Epithelial cell of esophagus (primary cell): ENCODE results near the gene GARIN1A.

Experiments used
- DNase-seq: peaks from one replicate; pipeline ENCODE4 v3.0.0; 2010; ENCODE audit warnings: low read depth
- H3K4me3 ChIP-seq: 2 replicates; pipeline ENCODE4 v1.5.1; 2011; ENCODE audit warnings: mild to moderate bottlenecking, low read length, control low read depth
- TF ChIP-seq, protein P1 (sequence below): IDR thresholded peaks from 2 replicates; pipeline ENCODE4 v1.5.1; 2011; ENCODE audit warnings: low read depth, mild to moderate bottlenecking, low read length, control low read depth, inconsistent platforms; ENCODE audit not compliant: insufficient read depth; ENCODE audit errors: missing control alignments

GARIN1A gene

DNA sequence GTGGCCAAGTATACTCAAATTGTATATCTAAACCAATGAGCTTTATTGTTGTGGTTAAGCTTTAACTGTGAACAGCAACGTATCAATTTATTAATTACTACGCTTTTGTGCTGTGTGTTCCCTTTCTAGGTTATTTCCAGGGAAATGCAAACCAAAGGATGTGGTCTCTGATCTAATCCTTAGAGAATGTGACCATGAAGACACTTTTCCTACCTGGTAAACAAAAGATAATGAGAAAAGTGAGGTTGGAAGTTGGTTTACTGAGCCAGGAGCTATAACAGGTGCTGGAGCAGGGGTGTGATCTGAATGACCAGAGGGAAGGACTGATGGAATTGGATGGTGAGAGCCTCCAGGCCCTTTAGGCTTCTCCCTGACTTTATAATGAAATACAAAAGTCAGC lies 41.7 kb downstream of the GARIN1A start:
- TF ChIP-seq, protein P1, sequence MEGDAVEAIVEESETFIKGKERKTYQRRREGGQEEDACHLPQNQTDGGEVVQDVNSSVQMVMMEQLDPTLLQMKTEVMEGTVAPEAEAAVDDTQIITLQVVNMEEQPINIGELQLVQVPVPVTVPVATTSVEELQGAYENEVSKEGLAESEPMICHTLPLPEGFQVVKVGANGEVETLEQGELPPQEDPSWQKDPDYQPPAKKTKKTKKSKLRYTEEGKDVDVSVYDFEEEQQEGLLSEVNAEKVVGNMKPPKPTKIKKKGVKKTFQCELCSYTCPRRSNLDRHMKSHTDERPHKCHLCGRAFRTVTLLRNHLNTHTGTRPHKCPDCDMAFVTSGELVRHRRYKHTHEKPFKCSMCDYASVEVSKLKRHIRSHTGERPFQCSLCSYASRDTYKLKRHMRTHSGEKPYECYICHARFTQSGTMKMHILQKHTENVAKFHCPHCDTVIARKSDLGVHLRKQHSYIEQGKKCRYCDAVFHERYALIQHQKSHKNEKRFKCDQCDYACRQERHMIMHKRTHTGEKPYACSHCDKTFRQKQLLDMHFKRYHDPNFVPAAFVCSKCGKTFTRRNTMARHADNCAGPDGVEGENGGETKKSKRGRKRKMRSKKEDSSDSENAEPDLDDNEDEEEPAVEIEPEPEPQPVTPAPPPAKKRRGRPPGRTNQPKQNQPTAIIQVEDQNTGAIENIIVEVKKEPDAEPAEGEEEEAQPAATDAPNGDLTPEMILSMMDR, result no peak
- DNase-seq, result peak; percentile 51
- H3K4me3 ChIP-seq, result no peak overlapping the region

DNA sequence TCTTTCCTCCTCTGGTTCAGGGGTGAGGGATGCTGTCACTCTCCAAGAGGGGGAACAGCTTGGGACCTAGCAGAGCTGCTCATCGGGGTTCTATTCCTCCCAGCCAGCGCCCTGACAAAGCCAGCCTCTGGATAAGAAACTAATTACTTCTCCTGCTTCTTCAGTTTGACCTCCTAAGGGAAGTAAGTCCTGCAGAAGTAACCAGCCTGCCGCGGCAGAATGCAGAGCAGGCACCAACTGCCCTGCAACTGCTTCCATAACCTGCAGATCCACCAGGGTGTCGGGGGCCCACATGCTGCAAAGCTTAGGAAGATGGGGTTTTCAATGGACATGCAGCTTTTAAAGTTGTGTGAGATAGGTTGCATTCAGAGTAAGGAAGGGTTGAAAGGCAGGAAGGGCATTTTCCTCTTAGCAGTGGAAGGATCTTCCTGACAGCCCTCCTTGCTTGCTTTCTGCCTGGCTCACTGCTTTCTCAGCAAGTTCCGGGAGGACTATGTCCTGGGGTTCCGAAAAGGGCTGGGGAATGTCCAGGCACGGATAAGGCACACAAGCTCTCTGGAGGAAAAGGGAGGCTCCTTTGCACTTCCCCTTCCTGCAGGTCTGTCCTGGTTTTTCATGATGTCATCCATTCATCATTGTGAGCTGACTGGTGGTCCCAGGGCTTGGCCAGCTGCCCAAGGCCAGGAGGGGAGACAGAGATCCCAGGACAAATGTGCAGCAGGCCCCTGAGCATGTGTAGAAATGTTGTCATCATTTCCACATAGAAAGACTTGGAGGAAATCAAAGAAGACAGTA lies 42.8 kb downstream of the GARIN1A start:
- no peak for DNase-seq
- H3K4me3 ChIP-seq, result no peak overlapping the region
- TF ChIP-seq, protein P1, result no peak

DNA sequence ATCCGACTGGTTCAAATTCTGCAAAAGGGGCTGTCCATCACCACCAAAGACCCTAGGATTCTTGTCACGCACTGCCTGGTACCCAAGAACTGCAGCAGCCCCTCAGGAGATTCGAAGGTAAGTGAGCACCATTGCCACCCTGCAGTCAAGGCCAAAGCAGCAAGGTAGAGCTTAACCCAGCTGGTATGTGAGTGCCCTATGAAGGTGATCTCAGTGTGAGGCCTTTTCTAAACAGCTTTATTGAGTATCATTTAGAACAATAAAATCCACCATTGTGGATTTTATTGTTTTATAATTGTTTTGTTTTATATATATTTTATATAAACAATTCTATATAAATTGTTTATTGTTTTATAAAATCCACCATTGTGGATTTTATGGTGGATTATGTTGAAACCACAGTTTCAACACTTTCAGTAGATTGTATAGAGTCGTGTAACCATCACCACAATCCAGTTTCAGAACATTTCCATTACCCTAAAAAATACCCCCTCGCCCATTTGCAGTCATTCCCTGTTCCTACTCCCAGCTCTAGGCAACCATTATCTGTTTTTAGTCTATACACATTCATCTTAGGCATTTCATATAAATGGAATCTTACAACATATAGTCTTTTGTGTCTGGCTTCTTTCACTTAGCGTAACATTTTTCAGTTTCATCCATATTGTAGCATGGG lies 47.0 kb downstream of the GARIN1A start:
- no peak for DNase-seq
- TF ChIP-seq, protein P1, result no peak
- no peak overlapping the region for H3K4me3 ChIP-seq

DNA sequence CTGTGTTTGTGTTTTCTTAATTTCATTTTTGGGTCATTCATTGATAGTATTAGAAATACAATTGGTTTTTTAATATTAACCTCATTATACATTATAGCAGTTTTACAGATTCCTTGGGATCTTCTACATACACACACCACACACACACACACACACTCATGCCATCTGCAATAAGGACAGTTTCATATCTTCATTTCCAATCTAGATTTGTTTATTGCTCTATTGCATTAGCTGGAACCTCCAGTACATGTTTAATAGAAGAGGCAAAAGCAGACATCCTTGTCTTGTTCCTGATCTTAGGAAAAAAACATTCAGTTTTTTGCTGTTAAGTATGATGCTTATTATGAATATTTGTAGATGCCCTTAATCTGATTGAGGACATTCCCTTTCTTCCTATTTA lies 49.3 kb downstream of the GARIN1A start:
- TF ChIP-seq, protein P1, result no peak
- no peak overlapping the region for H3K4me3 ChIP-seq
- DNase-seq, result no peak
